PC-3 (cell line): ENCODE measurements around the gene IL20RA.

Experiments
- CTCF ChIP-seq: fragments of 300-600 bp; sonication (generic); conservative IDR thresholded peaks from 2 replicates; pipeline ENCODE4 v1.5.1; 2017; ENCODE audit warnings: antibody characterized with exemption, low read depth, mild to moderate bottlenecking, low read length
- EZH2 ChIP-seq: fragments of 300-600 bp; sonication (generic); IDR thresholded peaks from one replicate; pipeline ENCODE4 v1.6.1; 2017; ENCODE audit warnings: antibody characterized with exemption, mild to moderate bottlenecking, low read length; ENCODE audit not compliant: unreplicated experiment

GRCh38 chr6:136995521-136995920 lies 49.2 kb downstream of the IL20RA start:
- no peak for TF ChIP-seq CTCF
- TF ChIP-seq EZH2: no peak
